Ovary (tissue), 3 donors: ENCODE results near the gene NOM1.
"Not testable (repeated sequence)": the region's sequence is repeated elsewhere in the genome, so short reads cannot be mapped to it uniquely, and the experiment has no call there.

ENCODE experiments used
- EP300 ChIP-seq: sonication (generic); formaldehyde crosslinking; IDR thresholded peaks from one replicate; pipeline ENCODE4 v1.6.1; 2017; ENCODE audit warnings: antibody characterized with exemption
- POLR2A ChIP-seq: fragments of 450-650 bp; IDR thresholded peaks from one replicate; pipeline ENCODE4 v1.6.1; 2017; ENCODE audit warnings: antibody characterized with exemption, mild to moderate bottlenecking, moderate library complexity
- TF ChIP-seq, protein P1 (sequence below), 3 donors: fragments of 450-650 bp in 2 of 3; fragments of 200-600 bp in 1 of 3; IDR thresholded peaks; one replicate each; pipeline versions ENCODE4 v1.5.1 to v1.8.0; 2016 to 2022; ENCODE audit warnings: antibody characterized with exemption in 3 of 3, mild to moderate bottlenecking in 1 of 3
- donor health status: DM: no; HTN: no; CAD: no.

- TF ChIP-seq, protein P1, sequence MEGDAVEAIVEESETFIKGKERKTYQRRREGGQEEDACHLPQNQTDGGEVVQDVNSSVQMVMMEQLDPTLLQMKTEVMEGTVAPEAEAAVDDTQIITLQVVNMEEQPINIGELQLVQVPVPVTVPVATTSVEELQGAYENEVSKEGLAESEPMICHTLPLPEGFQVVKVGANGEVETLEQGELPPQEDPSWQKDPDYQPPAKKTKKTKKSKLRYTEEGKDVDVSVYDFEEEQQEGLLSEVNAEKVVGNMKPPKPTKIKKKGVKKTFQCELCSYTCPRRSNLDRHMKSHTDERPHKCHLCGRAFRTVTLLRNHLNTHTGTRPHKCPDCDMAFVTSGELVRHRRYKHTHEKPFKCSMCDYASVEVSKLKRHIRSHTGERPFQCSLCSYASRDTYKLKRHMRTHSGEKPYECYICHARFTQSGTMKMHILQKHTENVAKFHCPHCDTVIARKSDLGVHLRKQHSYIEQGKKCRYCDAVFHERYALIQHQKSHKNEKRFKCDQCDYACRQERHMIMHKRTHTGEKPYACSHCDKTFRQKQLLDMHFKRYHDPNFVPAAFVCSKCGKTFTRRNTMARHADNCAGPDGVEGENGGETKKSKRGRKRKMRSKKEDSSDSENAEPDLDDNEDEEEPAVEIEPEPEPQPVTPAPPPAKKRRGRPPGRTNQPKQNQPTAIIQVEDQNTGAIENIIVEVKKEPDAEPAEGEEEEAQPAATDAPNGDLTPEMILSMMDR (IDR thresholded peaks at IDR 0.05): not testable (repeated sequence)
- TF ChIP-seq POLR2A, EP300: not testable (repeated sequence)
Measured at GRCh38 chr7:156920487-156921373, 28.8 kb upstream of the NOM1 start.
